H1 (cell line): ENCODE data around the gene TLE3.

Experiments
- ASH2L ChIP-seq: fragments of 200-600, 300-600 bp; sonication (generic); IDR thresholded peaks from one replicate; pipeline ENCODE4 v1.7.1; 2017; ENCODE audit warnings: low read length
- CTCF ChIP-seq, 3 experiments: IDR thresholded peaks; 1 replicate in 2 of 3; 2 replicates in 1 of 3; pipeline versions ENCODE4 v1.5.1 to v1.6.1; 2011; ENCODE audit warnings: low read length in 3 of 3, mild to moderate bottlenecking in 3 of 3, inconsistent platforms in 2 of 3, low read depth in 1 of 3, moderate library complexity in 1 of 3; ENCODE audit not compliant: insufficient read depth in 1 of 3; ENCODE audit errors: control extremely low read depth in 1 of 3
- KDM1A ChIP-seq: fragments of 200-600, 300-600 bp; sonication (generic); IDR thresholded peaks from 2 replicates; pipeline ENCODE4 v1.7.1; 2016; ENCODE audit warnings: mild to moderate bottlenecking, low read length, borderline replicate concordance
- POLR2A ChIP-seq, 2 experiments: IDR thresholded peaks; 1 replicate in 1 of 2; 2 replicates in 1 of 2; pipeline ENCODE4 v1.6.1; 2011; ENCODE audit warnings: low read depth in 2 of 2, low read length in 2 of 2, mild to moderate bottlenecking in 2 of 2; ENCODE audit errors: control extremely low read depth in 1 of 2
- POLR2AphosphoS5 ChIP-seq: IDR thresholded peaks from 2 replicates; pipeline ENCODE4 v1.6.1; 2011; ENCODE audit warnings: low read depth, low read length
- SP1 ChIP-seq: IDR thresholded peaks from 2 replicates; pipeline ENCODE4 v1.6.1; 2011; ENCODE audit warnings: low read depth, low read length
- SUZ12 ChIP-seq: fragments of 200-600 bp; sonication (generic); IDR thresholded peaks from 2 replicates; pipeline ENCODE4 v1.6.1; 2012; ENCODE audit warnings: mild to moderate bottlenecking, inconsistent platforms, low read length, moderate library complexity, mixed read lengths
- ZNF274 ChIP-seq: IDR thresholded peaks from 2 replicates; pipeline ENCODE4 v1.7.0; 2012; ENCODE audit warnings: low read length, borderline replicate concordance; ENCODE audit errors: extremely low read depth

GRCh38 chr15:70133296-70133695 lies 35.6 kb upstream of the TLE3 start:
- TF ChIP-seq ASH2L (no peak), KDM1A (no peak), ZNF274 (no peak), SP1 (no peak), CTCF (IDR thresholded peaks at IDR 0.05; ENCODE audit: control extremely low read depth in 1 of 3, insufficient read depth in 1 of 3, low read depth in 1 of 3, low read length in 3 of 3) (no peak), POLR2A (IDR thresholded peaks at IDR 0.05; ENCODE audit: control extremely low read depth in 1 of 2, low read depth in 2 of 2, low read length in 2 of 2) (no peak), POLR2AphosphoS5 (no peak), SUZ12 (no peak)
